Fibroblast of skin of left biceps (primary cell): Measurements from ENCODE around the gene NQO2.
"Not testable (repeated sequence)": the region's sequence is repeated elsewhere in the genome, so short reads cannot be mapped to it uniquely, and the experiment has no call there.

ENCODE experiments used
- DNase-seq, 2 experiments: peaks; one replicate each; pipeline ENCODE4 v3.0.0-alpha.2; 2013; ENCODE audit warnings: low read depth in 2 of 2

NQO2 gene

DNA sequence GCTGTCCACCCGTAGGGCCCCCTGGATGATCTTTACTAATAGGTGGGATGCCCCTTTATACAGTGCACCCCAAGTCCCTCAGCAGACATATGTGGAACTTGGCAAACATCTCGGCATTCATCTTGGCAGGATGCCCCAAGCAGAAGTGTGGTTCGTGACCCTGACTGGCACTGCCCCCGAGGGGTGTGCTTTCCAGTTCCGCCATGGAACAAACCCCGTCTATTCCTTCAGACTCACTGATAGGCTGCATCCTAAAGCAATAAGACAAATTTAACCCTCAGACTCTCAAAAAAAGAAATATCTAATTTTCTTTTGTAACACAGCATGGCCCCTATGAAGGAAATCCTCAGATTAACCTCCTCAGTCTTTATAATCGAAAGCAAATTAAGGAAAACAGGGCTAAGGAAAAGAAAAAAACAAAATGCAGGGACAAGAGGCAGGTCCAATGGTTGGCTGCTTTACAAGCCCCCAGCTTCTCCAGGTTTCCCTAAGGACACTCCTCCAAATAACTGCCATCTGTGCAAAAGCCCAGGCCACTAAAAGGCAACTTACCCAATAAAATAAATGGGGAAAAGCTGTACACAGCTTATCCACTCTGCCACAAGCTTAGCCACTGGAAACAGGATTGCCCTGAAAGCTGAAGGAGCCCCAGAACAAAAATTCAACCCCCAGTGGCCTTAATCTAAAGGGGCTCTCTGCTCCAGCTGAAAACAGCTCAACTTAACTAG is 38.1 kb downstream of the NQO2 start:
- no peak for DNase-seq

DNA sequence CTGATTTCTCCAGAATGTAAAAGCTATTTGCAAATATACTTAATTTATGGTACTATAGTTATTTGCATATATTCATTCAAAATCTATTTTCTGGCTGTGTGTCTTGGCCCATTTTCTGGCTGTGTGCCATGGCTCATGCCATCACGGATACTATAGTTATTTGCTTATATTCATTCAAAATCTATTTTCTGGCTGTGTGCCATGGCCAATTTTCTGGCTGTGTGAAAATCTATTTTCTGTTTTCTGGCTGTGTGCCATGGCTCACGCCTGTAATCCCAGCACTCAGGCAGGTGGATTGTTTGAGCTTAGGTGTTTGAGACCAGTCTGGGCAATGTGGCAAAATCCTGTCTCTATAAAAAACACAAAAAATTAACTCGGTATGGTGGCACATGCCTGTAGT is 39.7 kb downstream of the NQO2 start:
- DNase-seq, result no peak

DNA sequence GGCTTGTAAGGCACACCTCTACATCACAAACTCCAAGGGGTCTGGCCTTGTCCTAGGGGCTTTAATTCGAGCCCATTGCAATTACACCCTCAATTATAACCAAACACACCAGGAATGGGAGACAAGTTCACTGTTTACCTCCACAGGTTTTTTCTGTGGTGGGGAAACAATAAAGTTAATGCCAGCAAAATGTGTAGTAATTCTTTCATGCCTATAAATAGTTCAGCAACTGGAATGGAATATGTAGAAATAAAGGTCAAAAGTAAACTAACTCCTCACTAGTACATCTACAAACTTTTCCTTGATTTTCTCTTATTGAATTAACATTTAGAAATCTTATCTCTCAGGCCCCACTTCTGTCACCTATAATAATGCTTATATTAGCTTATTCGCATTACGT is 41.5 kb downstream of the NQO2 start:
- no peak for DNase-seq

DNA sequence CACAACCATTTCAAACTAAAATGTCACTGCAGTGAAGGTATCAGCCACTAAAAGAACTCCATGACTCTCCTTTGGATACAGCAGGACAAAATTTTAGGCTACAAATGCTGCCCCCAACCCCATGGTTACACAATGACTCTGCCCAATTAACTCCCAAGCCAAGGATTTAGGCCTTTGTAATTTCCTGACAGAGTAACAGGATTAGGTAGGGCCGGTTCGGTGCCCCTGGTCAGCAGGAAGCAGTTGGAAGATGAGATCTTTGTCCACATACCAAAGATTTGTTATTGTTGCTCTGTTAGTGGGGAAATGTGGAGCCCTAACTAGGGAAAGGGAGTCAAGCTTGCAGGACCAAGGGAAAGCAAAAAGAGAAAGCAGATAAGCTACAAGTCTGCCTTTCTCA is 41.9 kb downstream of the NQO2 start:
- no peak for DNase-seq

DNA sequence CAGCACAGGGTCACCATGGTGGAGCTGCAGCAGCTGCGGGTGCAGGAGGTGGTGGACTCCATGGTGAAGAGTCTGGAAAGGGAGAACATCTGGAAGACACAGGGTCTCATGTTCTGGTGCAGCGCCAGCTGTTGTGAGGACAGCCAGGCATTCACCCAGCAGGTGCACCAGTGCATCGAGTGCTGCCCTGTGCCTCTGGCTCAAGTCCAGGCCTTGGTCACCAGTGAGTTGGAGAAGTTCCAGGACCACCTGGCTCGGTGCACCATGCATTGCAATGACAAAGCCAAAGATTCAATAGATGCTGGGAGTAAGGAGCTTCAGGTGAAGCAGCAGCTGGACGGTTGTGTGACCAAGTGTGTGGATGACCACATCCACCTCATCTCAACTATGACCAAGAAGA is 45.7 kb downstream of the NQO2 start:
- DNase-seq, result no peak

DNA sequence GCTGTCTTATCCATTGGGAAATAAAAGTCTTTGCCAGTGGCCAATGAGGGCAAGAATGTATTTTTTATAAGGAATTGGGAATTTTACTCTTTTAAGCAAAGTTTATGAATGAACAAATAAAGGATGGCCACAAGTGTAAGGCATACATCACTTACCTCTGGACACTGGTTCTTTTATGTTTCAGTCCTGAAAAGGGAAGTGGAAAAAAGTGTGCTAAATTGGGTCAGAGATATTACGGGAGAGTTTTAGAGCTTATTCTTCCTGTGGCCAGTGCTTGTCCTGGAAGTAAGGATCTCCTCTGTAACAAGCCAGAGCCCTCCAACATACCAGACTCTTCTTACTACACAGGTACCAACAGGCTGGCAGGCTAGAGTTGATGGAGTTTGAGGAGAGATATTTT is 46.1 kb downstream of the NQO2 start:
- DNase-seq, result no peak

DNA sequence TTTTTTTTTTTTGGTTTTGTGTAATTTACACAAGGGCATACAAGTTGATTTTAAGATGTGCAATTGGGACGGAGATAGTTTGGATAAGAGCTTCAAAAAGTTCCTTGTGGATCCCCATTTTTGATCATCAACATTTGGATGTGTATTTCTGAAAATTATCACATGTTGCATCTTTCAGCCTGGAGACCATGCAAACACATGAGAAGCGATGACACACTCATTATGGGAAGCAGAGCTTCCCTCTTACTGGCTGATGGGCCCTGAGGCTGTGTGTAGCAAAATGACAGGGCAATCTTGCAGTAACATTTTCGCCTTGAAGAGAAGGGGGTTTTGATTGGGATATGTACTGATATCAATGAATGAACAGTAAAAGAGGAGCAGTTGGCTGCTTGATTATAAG is 46.6 kb downstream of the NQO2 start:
- DNase-seq, result no peak

DNA sequence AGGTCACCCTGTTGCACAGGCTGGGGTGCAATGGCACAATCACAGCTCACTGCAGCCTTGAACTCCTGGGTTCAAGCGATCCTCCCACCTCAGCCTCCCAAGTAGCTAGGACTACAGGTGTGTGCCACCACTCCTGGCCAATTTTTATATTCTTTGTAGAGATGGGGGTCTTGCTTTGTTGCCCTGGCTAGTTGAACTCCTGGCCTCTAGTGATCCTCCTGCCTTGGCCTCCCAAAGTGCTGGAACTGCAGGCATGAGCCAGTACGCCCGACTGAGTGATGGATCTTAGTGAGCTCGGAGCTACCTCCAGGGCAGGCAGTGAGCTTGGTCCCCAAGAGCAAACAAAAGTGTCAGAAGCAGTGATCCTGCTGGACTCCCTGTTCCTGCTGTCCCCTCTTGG is 48.3 kb downstream of the NQO2 start:
- not testable (repeated sequence) for DNase-seq

DNA sequence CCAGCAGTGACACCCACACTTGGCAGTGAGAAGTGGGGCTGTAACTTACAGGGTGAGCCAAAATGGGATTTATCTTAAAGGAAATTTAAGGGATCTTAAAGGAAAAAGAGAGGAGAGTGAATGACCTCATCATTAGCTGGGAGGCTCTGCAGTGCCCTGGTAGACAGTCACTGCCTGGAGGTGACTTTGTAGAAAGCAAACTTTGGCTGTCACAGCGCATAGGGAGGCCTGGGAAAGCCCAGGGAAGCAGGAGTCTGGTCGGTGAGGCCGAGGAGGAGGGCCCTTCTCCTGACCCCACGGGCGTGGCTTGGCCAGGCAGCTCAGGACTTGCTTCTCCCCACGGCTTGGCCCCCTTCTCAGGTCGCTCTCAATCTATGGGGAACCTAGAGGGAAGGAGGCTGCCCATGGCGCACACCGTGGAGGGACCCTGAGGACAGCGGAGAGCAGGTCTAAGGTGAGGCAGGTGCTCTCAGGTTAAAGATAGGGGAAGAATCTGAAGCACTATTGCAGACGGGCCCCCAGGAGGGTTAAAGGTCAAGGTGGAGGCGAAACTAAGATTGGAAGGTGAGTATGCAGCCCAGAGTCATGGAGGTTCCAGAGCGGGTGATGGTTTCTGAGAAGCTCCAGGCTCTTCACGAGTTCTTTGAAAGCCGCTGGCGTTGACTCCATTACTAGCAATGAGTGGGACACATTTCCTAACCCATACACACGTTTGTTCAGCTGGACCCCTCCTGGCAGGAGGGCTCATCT is 53.0 kb downstream of the NQO2 start:
- DNase-seq, result no peak

DNA sequence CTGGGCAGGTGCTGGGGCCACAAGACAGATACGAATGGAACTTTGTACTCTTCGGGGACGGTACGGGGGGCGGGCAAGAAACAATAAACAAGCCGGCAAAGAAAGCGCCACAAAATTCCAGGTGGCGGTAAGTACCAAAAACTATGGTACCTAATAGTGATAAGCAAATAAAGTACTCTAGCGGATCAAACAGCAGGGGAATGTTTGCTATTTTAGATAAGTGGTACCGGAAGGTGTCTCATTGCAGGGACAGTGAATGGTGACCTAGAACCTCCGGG is 53.5 kb downstream of the NQO2 start:
- no peak for DNase-seq

DNA sequence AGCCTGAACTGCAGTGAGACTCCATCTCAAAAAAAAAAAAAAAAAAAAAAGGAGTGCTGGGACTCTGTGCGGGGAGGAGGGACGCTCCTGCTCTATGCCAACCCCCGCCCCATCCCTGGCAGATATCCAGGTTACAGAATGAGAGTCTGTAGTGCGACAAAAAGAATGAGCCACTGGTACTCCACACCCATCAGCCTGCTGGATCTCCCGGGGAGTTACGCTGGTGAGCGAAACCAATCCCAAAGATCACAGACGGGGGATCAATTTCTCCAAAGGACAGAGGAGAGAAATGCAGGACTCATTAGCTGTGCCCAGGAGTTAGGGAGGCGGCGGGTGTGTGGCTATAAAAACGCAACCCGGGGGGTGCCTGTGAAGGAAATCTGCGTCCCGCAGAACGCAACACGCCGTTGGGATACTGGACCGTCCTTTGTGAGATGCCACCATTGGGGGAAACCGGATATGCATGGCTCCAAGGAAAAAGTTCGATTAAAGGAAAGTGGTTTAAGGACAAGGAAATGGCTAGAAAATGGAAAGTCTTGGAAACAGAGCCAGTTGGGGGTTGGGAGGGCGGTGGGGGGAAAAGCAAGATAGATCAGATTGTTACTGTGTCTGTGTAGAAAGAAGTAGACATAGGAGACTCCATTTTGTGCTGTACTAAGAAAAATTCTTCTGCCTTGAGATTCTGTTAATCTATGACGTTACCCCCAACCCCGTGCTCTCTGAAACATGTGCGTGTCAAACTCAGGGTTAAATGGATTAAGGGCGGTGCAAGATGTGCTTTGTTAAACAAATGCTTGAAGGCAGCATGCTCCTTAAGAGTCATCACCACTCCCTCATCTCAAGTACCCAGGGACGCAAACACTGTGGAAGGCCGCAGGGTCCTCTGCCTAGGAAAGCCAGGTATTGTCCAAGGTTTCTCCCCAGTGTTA is 54.8 kb downstream of the NQO2 start:
- not testable (repeated sequence) for DNase-seq

DNA sequence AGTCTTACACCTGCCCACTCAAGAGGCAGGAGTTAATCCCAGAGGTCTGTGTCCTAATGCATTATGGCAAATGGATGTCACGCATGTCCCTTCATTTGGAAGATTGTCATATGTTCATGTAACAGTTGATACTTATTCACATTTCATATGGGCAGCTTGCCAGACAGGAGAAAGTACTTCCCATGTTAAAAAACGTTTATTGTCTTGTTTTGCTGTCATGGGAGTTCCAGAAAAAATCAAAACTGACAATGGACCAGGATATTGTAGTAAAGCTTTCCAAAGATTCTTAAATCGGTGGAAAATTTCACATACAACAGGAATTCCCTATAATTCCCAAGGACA is 55.4 kb downstream of the NQO2 start:
- not testable (repeated sequence) for DNase-seq

DNA sequence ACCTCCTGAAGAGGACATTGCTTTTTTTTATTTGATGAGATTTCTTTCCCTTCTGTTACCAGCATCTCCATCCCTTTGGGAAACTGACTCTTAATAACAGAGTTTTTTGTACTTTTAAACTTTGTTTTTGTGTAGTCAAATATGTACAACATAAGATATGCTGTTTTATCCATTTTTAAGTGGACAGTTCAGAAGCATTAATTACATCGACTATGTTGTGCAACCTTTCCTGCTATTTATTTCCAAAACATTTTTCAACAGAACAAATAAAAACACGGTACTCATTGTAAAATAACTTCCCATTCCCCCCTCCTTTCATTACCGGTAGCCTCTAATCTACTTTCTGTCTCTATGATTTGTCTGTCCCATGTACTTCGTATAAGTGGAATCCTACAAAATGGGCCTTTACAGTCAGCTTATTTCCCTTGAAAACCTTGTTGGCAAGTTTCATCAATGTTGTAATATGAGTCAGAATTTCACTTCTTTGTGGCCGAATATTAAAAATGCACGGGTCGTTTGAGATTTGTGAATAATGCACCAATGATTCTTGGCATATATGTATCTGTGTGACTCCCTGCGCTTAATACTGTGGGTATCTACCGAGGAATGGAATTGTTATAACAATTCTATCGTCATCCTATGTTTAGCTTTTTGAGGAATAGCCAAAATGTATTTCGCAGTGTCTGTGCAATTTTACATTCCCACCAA is 57.5 kb downstream of the NQO2 start:
- DNase-seq, result no peak

DNA sequence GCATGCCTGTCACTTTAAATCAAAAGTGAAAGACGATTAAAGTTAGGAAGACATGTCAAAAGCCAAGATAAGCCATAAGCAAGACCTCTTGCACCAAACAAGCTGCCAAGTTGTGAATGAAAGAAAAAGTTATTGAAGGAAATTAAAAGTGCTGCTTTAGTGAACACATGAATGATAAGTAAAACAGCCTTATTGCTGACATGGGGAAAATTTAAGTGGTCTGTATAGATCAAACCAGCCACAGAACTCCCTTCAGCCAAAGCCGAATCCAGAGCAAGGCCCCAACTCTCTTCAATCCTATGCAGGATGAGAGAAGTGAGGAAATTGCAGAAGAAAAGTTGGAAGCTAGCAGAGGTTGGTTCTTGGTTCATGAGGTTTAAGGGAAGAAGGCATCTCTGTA is 59.3 kb downstream of the NQO2 start:
- DNase-seq, result no peak

DNA sequence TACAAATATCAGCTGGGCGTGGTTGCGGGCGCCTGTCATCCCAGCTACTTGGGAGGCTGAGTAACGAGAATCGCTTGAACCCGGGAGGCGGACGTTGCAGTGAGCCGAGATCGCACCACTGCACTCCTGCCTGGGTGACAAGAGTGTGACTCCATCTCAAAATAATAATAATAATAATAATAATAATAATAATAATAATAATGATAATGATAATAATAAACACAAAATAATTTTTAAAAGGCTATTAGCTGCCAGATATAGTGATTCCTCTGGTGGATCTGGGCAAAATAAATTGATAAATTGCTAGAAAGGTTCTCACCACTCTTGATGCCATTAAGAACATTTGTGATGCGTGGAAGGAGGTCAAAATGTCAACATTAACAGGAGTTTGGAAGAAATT is 60.4 kb downstream of the NQO2 start:
- DNase-seq, result not testable (repeated sequence)

DNA sequence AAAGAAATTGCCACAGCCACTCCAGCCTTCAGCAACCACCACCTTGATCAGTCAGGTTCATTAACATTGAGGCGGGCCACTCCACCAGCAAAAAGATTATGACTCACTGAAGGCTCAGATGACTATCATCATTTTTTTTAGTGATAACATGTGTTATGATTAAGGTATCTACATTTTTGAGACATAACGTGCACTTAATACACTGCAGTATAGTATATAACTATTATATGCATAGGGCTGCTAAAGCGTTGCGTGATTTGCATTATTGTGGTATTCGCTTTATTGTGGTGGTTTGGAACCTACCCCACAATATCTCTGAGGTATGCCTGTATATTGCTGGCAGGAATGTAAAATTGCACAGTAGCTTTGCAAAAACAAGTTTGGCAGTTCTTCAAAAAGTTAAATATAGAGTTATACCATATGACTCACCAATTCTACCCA is 61.8 kb downstream of the NQO2 start:
- peak; percentile 95 to 97 for DNase-seq

DNA sequence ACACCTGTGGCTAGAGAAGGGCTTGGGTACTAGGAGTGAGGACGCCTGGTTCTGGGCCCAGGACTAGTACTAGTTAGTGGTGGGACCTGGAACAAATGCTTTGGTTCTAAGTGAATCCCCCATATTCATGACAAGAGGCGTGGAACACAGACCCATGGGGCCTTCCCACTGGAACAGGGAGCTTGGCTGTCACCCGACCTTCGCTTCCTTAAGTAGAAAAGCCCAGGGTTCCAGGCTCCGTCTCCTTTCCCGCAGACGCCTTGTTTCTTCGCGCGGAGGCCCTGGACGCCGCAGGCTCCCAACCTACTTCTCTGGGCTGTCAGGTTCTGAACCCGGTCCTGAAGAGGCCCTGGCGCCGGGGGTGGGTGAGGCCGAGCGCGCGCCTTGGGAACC is 63.6 kb downstream of the NQO2 start:
- DNase-seq, result not testable (repeated sequence)

DNA sequence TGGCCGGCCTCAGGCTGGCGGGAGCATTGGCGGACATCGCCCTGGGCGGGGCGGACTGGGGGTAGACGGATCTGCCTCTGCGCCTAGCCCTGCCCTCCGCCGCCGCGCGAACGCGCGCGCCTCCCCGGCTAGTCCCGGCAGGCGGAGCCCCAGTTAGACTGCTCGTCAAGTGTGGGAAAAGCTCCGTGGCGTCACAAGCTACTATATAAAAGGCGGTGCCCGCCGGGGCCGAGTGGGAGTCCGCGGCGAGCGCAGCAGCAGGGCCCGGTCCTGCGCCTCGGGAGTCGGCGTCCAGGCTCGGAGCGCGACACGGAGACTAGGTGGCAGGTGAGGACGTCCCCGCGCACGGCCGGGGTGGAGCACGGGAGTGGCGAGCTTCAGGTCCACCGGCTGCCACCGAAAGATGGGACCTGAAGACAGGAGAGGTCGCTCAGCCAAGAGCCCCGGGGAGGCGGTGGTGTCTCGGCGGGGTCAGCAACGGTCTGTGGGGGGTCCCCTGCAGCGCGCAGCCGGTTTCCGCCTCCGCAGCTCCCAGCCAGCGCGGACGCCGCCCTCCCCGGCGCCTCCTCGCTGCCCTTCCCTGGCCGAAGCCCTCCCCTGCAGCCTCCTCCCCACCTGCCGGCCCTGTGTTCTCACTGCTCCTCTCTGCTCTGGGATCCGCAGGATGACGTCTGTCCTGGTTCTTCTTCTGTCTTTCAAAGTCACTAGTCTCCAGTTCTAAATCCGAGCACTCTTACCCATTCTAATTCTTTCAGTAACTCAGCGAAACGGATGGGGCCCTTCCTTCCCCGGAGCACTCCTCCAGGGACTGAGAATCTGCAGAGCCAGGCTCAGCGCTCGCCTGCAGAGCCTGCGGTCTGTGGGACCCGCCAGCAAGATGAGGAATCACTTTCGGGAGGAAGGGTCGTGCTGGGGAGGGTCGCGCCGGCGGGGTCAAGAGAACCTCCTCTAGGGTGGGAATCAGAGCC is 64.3 kb downstream of the NQO2 start:
- peak; percentile 68 to 74 for DNase-seq

DNA sequence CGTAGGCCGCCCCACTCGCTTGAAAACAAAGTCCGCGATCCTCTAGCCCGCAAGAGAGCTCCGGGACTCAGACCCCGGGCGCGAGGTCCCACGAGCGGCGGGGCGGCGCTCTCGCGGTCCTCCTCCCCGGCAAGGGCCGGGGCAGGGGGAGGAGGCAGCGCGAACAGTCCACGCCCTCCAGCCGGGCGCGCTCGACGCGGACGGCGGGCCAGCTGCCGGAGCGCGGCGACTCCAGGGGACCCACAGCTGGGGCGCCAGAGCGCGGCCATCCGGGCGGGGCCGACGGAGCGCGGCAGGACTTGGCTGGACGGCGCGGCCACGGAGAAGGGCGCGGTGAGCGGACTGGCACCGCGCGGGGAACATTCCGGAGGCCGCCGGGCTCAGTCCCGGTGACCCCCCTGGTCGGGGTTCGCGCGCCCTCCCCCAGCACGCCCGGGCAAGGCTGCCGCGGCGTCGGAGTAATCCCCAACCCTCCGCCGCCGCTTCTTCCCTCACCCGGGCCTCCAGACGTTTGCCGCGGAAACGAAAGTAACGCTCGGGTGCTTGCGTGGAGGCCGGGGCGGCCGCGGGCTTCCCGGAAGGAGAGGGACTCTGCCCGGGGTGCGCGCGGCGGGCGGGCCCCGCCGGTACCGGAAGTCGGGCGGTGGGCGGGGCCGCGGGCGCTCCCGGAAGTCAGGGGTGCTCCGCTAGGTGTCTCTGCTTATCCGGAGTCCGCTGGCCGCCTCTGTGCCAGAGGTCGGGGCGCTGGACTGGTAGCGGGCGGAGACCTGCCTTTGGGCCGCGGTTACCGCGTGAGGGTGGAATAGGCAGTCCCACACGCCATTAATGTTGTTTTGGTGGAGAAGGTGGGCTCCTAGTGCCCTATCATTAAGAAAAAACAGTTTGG is 68.9 kb downstream of the NQO2 start, which contains the start of gene RIPK1:
Gene RIPK1 (plus strand): TSS at position 166 of the 886 bp plus-strand sequence. CDS start 8,330 bp downstream, outside the sequence.
- peak; percentile 65 to 69 for DNase-seq
